HS-5 (cell line): ENCODE data around the gene MED27.

ENCODE experiments used
- DNase-seq: peaks from one replicate; pipeline ENCODE4 v3.0.0-alpha.2; 2012; ENCODE audit warnings: low read depth

The MED27 gene

GRCh38 chr9:132079391-132080091 lies at the start of gene MED27:
MED27 (minus strand) TSS chr9:132079867; CDS start chr9:132079844, 23 bp downstream.
- peak; percentile 56 for DNase-seq

- no peak for DNase-seq
Observed at GRCh38 chr9:132127888-132128534, 48.3 kb upstream of the MED27 start.

- DNase-seq, result no peak
Observed at GRCh38 chr9:132126680-132127236, 47.1 kb upstream of the MED27 start.

- DNase-seq, result no peak
Observed at GRCh38 chr9:132125944-132126679, 46.4 kb upstream of the MED27 start.

GRCh38 chr9:132125361-132125760 lies 45.7 kb upstream of the MED27 start:
- DNase-seq, result no peak

- DNase-seq, result no peak
Observed at GRCh38 chr9:132124800-132125199, 45.1 kb upstream of the MED27 start.

- no peak for DNase-seq
Observed at GRCh38 chr9:132121021-132121420, 41.4 kb upstream of the MED27 start.

- DNase-seq, result no peak
Observed at GRCh38 chr9:132117694-132118093, 38.0 kb upstream of the MED27 start.

GRCh38 chr9:132116583-132116982 lies 36.9 kb upstream of the MED27 start:
- DNase-seq, result no peak

GRCh38 chr9:132114102-132114707 lies 34.5 kb upstream of the MED27 start:
- DNase-seq, result no peak

GRCh38 chr9:132109291-132109690 lies 29.6 kb upstream of the MED27 start:
- no peak for DNase-seq

- no peak for DNase-seq
Observed at GRCh38 chr9:132108728-132109127, 29.1 kb upstream of the MED27 start.

- no peak for DNase-seq
Observed at GRCh38 chr9:132099741-132100407, 20.2 kb upstream of the MED27 start.

- no peak for DNase-seq
Observed at GRCh38 chr9:132099167-132099566, 19.5 kb upstream of the MED27 start.

GRCh38 chr9:132094314-132094791 lies 14.7 kb upstream of the MED27 start:
- peak; percentile 75 for DNase-seq

GRCh38 chr9:132090771-132091170 lies 11.1 kb upstream of the MED27 start:
- DNase-seq, result peak; percentile 83

- no peak for DNase-seq
Observed at GRCh38 chr9:132087438-132088030, 7.9 kb upstream of the MED27 start.

- no peak for DNase-seq
Observed at GRCh38 chr9:132082188-132082587, 2.5 kb upstream of the MED27 start.

- DNase-seq, result no peak
Observed at GRCh38 chr9:132078699-132079356, 839 bp downstream of the MED27 start.

GRCh38 chr9:132077881-132078698 lies 1.6 kb downstream of the MED27 start:
- no peak for DNase-seq
